ENCODE data around the gene KRTAP10-4.
"Not testable (repeated sequence)": the region's sequence is repeated elsewhere in the genome, so short reads cannot be mapped to it uniquely, and the experiment has no call there.

KRTAP10-4 gene

DNA sequence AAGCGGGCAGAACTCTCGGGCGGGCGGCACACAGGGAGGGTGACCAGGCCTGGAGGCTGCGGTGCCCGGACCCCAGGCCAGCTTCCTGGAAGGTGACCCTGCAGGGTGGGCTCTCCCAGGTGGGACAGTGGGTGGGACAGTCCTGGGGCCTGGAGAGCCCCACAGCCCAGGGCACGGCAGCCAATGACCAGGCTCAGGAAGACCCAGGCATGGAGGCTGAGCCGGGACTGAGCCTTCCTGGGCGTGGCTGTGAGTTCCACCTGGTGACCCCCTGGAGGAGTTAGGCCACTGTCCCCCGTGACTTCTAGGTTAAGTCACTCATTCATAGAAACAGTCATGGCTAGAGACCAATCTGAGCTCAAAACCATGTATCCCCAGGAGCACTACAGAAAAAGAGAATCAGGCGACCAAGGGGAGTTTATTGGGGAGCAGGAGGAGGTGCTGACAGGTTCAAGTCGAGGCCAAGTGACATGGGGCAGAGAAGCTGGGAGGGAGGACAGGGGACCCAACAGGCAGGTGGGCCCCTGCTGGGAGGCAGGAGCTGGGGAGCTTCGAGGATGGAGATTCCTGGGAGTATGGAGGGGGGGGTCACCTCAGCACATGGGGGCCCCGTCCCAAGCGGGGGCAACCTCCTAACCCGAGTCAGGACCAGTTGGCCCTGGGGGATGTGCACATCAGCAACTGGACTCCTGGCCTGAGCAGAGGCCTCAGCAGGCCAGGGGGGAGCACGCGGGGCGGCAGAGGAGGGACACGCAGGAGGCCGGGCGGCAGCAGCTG is 5.7 kb downstream of the KRTAP10-4 start:
- no peak for DNase-seq (ENCODE audit: low read depth in 2 of 2, low spot score in 1 of 2)

DNA sequence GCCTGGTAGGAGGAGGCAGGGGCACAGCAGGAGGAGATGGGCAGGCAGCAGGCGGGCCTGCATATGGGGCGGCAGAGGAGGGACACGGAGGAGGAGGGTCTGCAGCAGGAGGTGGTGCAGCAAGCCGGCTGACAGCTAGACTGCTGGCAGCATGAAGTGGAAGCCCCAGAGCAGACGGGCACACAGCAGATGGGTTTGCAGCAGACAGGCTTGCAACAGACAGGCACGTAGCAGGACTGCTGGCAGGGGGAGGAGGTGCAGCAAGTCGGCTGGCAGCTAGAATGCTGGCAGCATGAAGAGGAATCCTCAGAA is 6.3 kb downstream of the KRTAP10-4 start:
- no peak for DNase-seq (ENCODE audit: low read depth in 2 of 2, low spot score in 1 of 2)

- DNase-seq (ENCODE audit: low read depth in 2 of 2, low spot score in 1 of 2), result not testable (repeated sequence)
Observed at GRCh38 chr21:44580231-44580821, 6.8 kb downstream of the KRTAP10-4 start, which contains the start of gene KRTAP10-5. KRTAP10-5 (minus strand) TSS chr21:44580604; CDS start chr21:44580578, 26 bp downstream.

GRCh38 chr21:44581158-44581557 is 7.6 kb downstream of the KRTAP10-4 start:
- DNase-seq (ENCODE audit: low read depth in 2 of 2, low spot score in 1 of 2), result no peak

DNA sequence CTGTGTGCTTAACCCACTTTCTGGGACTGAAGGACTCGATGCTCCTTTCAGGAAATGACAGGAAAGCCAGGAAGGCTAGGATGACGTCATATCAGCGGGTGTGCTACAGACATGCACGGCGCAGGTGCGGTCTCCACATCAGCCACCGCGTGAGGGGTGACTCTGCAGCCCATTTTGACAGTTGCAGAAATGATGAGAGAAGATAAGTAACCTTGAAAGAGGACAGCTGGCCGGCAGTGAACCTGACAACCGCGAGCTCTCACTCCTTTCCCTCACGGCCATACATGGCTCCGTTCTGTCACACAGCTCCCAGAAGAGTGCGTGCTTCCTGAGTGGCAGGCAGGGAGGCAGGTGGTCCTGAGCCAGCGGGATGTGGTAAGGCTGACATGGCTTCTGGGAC is 8.5 kb downstream of the KRTAP10-4 start:
- DNase-seq (ENCODE audit: low read depth in 2 of 2, low spot score in 1 of 2), result no peak

- no peak for DNase-seq (ENCODE audit: low read depth in 2 of 2, low spot score in 1 of 2)
Observed at GRCh38 chr21:44583089-44583799, 9.7 kb downstream of the KRTAP10-4 start.

DNA sequence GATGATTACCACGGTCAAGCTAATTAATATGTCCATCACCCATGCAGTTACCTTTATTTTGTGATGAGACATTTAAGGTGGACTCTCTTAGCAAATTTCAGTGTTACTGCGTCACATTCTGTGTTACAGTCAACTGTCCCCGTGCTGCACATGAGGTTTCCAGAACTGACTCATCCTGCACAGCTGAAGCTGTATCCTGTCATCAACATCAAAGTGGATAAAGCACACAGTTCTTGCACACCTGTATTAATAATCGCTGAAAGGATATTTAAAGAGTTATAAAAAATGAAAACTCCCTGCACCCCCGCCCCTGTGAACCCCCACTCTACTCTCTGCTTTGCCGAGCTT is 10.2 kb downstream of the KRTAP10-4 start:
- no peak for DNase-seq (ENCODE audit: low read depth in 2 of 2, low spot score in 1 of 2)

DNA sequence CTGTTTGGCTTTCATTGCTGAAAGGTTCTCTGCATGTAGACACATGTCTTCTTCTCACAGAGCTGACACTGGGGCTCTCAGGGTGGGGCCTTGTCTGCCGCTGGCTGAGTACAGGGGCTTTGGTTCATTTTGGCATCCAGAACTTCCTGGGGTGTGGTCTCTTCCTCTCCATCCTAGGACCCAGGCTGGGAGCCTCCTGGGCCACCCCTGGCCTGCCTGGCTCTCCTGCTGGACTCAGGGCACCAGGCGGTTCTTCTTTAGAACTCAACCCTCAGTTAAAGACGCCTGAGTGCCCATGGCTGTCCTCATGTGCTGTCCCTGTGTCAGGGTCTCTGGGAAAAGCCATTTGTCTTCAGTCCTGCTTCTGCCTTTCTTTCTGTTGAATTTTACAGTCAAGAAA is 12.4 kb downstream of the KRTAP10-4 start:
- DNase-seq (ENCODE audit: low read depth in 2 of 2, low spot score in 1 of 2), result no peak

DNA sequence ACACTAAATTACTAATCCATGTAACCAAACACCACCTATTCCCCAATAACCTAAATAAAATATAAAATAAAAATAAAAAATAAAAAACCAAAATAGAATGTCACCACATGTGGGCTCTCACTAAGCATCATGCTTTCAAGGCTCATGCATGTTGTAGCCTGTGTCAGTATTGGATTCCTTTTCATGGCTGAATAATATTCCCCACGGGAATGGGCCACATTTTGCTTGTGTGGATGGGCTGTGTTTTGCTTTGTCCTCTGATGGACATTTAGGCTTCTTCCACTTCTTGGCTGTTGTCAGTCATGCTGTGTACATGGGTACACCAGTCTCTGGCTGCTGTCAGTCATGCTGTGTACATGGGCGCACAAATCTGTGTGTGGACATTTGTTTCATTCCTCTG is 15.6 kb downstream of the KRTAP10-4 start:
- no peak for DNase-seq (ENCODE audit: low read depth in 2 of 2, low spot score in 1 of 2)

GRCh38 chr21:44589586-44590305 is 16.2 kb downstream of the KRTAP10-4 start:
- no peak for DNase-seq (ENCODE audit: low read depth in 2 of 2, low spot score in 1 of 2)

GRCh38 chr21:44590311-44590721 is 16.8 kb downstream of the KRTAP10-4 start:
- DNase-seq (ENCODE audit: low read depth in 2 of 2, low spot score in 1 of 2), result no peak

DNA sequence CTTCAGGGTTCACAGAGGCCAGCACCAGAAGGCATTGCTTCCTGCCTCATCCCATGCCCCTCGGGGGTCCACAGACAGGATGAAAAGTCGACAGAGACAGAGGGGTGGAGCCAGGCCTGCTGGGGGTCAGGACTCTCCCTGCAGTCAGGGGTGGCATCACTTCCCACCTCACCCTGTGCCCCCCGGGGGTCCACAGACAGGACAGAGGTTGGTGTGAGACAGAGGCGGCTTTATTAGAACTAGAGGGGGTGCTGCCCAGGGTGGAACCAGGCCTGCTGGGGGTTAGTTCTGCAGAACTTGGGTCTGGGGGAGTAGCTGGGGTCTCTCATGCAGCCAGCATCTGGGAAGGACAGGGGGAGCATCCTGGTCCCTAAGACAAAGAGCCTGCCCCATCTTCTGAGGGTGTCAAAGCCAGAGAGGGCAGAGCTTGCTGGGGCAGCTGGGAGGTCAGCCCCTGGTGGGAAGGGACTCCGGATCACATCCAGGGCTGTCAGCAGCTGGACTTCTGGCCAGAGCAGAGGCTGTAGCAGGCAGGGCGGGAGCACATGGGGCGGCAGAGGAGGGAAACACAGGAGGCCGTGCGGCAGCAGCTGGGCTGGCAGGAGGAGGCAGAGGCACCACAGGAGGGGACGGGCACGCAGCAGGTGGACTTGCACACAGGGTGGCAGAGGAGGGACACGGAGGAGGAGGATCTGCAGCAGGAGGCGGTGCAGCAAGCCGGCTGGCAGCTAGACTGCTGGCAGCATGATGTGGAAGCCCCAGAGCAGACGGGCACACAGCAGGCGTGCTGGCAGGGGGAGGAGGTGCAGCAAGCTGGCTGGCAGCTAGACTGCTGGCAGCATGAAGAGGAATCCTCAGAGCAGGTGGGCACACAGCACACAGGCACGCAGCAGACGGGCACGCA is 17.6 kb downstream of the KRTAP10-4 start:
- DNase-seq (ENCODE audit: low read depth in 2 of 2, low spot score in 1 of 2), result not testable (repeated sequence)

GRCh38 chr21:44591801-44592130 is 18.2 kb downstream of the KRTAP10-4 start:
- not testable (repeated sequence) for DNase-seq (ENCODE audit: low read depth in 2 of 2, low spot score in 1 of 2)

DNA sequence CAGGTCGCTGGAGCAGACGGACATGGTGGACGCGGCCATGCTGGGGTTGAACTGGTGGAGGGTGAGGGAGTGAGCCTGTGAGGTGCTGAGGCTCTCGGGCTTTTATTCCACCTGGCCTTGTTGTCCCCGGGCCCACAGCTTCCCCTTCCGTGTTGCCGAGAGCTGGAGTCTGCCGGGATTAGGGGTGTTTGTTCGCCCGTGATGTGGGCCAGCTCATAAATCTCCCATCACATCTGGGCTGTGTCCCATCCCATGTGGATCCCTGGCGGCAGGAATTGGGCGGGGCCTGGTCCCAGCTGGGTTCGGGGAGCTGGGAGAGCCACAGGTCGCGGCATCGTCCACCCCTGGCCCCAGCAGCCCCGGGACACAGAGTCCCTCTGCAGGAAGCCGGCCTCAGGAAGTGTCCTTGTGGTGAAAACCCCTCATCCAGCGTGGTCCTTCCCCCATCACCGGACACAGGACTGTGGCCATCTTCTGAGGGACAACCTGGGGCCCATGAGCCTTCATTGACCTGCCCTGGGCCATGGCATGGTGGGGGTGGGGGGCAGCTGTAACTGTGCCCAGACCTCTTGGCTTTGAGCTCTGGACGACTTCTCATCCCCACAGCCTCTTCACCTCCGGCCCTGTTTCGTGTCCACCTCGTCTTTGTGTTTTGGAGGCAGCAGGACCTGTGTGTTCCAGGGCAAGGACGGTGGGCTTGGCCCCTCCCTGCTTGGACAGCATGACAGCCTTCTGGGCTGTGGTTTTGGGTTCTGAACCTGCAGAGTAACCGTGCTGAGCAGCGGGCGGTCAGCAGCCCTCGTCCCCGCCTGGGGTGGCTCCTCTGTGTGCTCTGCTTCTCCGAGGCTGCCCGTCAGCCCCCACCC is 19.1 kb downstream of the KRTAP10-4 start, which contains the start of gene KRTAP10-6:
Gene KRTAP10-6 (minus strand): TSS at position 60 of the 866 bp plus-strand sequence. CDS start 21 bp downstream, at position 39.
- no peak for DNase-seq (ENCODE audit: low read depth in 2 of 2, low spot score in 1 of 2)

DNA sequence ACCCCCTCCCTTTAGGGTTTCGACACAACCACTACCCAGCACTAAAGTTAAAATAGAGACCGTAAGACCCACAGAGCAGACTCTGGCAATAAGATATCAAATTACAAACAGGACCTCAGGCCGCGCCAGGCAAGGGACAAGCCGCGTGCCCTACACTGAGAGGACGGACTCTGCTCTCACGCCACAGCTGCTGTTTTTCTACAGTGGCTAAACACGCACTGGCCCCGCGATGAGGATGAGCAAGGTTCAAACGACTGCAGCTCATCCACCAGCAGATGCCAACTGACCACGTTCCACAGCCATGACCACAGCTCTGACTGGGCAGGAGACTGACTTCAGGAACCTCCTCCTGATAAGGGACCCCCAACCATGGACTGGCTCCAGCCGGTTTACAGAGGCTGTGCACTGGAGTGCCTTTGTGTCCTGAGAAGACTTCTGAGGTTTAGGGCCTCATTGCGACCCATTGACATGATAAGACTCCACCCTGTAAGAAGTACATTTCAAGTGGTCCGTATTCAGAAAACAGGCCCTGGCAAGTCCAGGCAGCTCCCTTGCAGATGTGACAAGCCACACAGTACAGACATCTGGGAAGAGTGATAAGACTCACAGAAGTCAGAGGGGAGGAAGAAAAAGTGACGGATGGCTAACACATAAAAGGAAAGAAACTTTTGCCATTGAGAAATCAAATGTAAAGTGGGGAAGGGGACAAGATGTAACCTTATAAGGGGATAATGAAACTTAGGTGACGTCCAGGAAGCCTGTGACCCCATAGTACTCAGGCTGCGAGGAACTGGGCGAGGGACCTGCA is 20.3 kb downstream of the KRTAP10-4 start:
- no peak for DNase-seq (ENCODE audit: low read depth in 2 of 2, low spot score in 1 of 2)

- DNase-seq (ENCODE audit: low read depth in 2 of 2, low spot score in 1 of 2), result no peak
Observed at GRCh38 chr21:44594406-44594916, 20.9 kb downstream of the KRTAP10-4 start.

DNA sequence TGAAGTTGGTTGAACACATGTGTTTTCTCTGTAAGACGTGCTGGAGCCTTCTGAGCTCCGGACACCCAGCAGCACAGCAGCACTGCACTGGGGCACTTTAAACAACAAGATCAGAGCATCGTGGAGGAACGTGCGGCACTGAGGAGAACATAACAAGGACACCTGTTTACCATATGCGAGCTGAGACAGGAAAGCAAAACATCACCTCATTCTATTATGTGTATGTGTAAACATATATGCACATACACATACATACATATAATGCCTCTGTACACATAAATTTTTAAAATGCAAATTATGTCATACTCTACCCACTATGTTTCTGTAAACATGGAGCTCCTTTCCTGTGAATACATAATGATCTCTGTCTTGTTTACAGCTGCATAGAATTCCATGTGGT is 22.0 kb downstream of the KRTAP10-4 start:
- no peak for DNase-seq (ENCODE audit: low read depth in 2 of 2, low spot score in 1 of 2)

DNA sequence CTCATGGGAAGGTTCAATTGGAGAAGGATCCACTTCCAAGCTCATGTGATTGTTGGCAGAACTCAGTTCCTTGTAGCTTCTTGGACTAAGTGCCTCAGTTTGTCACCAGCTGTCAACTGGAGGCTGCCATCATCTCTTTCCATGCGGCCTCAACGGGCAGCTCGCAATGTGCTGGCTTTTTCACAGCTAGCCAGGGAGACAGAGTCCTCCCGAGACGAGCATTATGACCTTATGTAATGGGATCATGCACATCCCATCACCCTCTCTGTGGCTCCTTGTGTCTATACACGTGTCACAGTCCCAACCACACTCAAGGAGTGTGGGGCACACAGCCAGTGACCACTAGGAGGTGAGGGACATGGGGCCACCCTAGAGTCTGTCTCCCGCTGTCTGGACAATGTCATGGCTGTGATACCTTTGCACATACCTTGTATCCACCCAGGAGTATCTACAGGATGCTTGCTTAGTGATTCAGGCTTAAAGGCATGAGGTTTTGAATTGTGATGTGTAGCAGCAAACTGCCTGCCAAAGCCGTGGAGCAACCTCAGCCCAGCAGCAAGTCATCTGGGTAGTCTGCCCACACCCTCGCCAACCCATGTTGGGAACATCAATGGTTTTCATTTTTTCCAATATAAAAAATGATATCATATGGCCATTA is 22.7 kb downstream of the KRTAP10-4 start:
- no peak for DNase-seq (ENCODE audit: low read depth in 2 of 2, low spot score in 1 of 2)

All from stimulated activated CD8-positive, alpha-beta memory T cell treated with anti-CD3 and anti-CD28 coated beads, Interleukin-4, amount 100 ng/mL, for 1 hour (primary cell).